Aorta (tissue), 5 donors: ENCODE measurements around the gene EPS15. TPM values are rescaled to one million over a fixed set of nuclear protein-coding genes. Genes with fewer than 3 reads are reported as not detected.

ENCODE experiments used
- ATAC-seq: fragments of 200-7000 bp; cut with Tn5 transposase; one replicate; pipeline ENCODE4 v1.9.1; 2022; ENCODE audit warnings: moderate library complexity; ENCODE audit not compliant: low FRiP score
- DNase-seq, 2 donors: peaks; one replicate each; pipeline ENCODE4 v3.0.0-alpha.2; 2020
- H3K27ac ChIP-seq, 2 donors: one replicate each; pipeline ENCODE4 v1.5.1; 2013; ENCODE audit warnings: low read length in 2 of 2, mild to moderate bottlenecking in 2 of 2, moderate library complexity in 2 of 2, control low read depth in 1 of 2, inconsistent platforms in 1 of 2, low read depth in 1 of 2
- H3K27me3 ChIP-seq, 2 donors: one replicate each; pipeline ENCODE4 v1.6.1; 2013; ENCODE audit warnings: control low read depth in 1 of 2, low read length in 1 of 2, mild to moderate bottlenecking in 1 of 2, moderate library complexity in 1 of 2; ENCODE audit not compliant: insufficient read depth in 2 of 2, control insufficient read depth in 1 of 2
- H3K36me3 ChIP-seq, 2 donors: one replicate each; pipeline ENCODE4 v1.6.1; 2013; ENCODE audit warnings: control low read depth in 1 of 2, low read length in 1 of 2, mild to moderate bottlenecking in 1 of 2; ENCODE audit not compliant: insufficient read depth in 2 of 2, control insufficient read depth in 1 of 2
- H3K4me1 ChIP-seq, 2 donors: one replicate each; pipeline ENCODE4 v1.6.1; 2013; ENCODE audit warnings: low read length in 2 of 2, control low read depth in 1 of 2, mild to moderate bottlenecking in 1 of 2, moderate library complexity in 1 of 2; ENCODE audit not compliant: insufficient read depth in 2 of 2, control insufficient read depth in 1 of 2
- H3K4me3 ChIP-seq, 2 donors: one replicate each; pipeline ENCODE4 v1.5.1; 2013; ENCODE audit warnings: low read length in 2 of 2, control low read depth in 1 of 2, mild to moderate bottlenecking in 1 of 2
- H3K9me3 ChIP-seq: one replicate; pipeline ENCODE4 v1.6.1; 2013; ENCODE audit warnings: mild to moderate bottlenecking, low read length; ENCODE audit not compliant: control insufficient read depth
- WGBS, 2 donors: extraction: QIAGEN DNeasy Blood & Tissue Kit; methylation state at CpG; one replicate each; pipeline ENCODE4 v1.1.7; 2013; 5-methylcytosine and 5-hydroxymethylcytosine counted together
- intact Hi-C, 2 donors: fragments of 100-400 bp; cut with DNase I; formaldehyde crosslinking; loops; one replicate each; pipeline versions ENCODE4 v1.14.2 to v1.15.0; 2022
- polyA plus RNA-seq, 2 donors: library from polyadenylated mRNA; stranded (reverse); fragments of 200-250 nt; gene quantifications; one replicate each; pipeline ENCODE4 v1.2.3, GENCODE V29; 2013
- total RNA-seq, 2 donors: library from RNA; stranded (reverse); fragmentation: NEBNext Ultra II Directional; extraction: Animal tissue kit (Norgen Biotek cat#: 25700); gene quantifications; one replicate each; pipeline ENCODE4 v1.2.1, GENCODE V29; 2021
- donor health status: healthy with polysubstance abuse.
- donor health status: Bipolar disorder and iron deficiency.
- donor health status: DM: no; HTN: no; CAD: no.
- donor health status: DM: no; HTN: no; CAD: no.
- donor health status: DM: yes; HTN: yes; CAD: no.

Gene EPS15
- total and polyA plus RNA-seq, 4 donors, result 24.8 to 121 (median 69.9) TPM

GRCh38 chr1:51317798-51318197 lies 201.3 kb downstream of the EPS15 start:
- WGBS, 2 donors, result 91% methylated on average over 7 of the region's 7 CpGs
- Histone ChIP-seq H3K4me1 (no peaks in the 10 kb centered on the region), H3K27ac (no peak overlapping the region), H3K4me3 (no peak overlapping the region), H3K27me3 (no peaks in the 10 kb centered on the region), H3K9me3 (no peaks in the 10 kb centered on the region), H3K36me3 (no peaks in the 10 kb centered on the region)
- ATAC-seq, result no peak
- DNase-seq, result no peak
- intact Hi-C loops, result no loop called here

- WGBS, 2 donors, result 94 to 95% methylated on average over 4 of the region's 4 CpGs
- ATAC-seq, result no peak
Observed at GRCh38 chr1:51316846-51317120, 202.3 kb downstream of the EPS15 start.

GRCh38 chr1:51316113-51316845 lies 202.8 kb downstream of the EPS15 start:
- no peak overlapping the region for H3K27ac ChIP-seq
- intact Hi-C loops, result no loop called here
- no peaks in the 10 kb centered on the region for H3K4me1 ChIP-seq
- no peaks in the 10 kb centered on the region for H3K36me3 ChIP-seq
- H3K4me3 ChIP-seq, result no peak overlapping the region
- ATAC-seq, result no peak
- no peaks in the 10 kb centered on the region for H3K9me3 ChIP-seq
- H3K27me3 ChIP-seq, result no peaks in the 10 kb centered on the region
- peak in 1 of 2 donors; percentile 43 for DNase-seq
- WGBS, 2 donors, result 92 to 93% methylated on average over 9 of the region's 9 CpGs

More at GRCh38 chr1:51316846-51317120, 202.3 kb downstream of the EPS15 start:
- Histone ChIP-seq H3K4me3 (no peak overlapping the region), H3K27me3 (no peaks in the 10 kb centered on the region), H3K36me3 (no peaks in the 10 kb centered on the region), H3K4me1 (no peaks in the 10 kb centered on the region), H3K27ac (no peak overlapping the region), H3K9me3 (no peaks in the 10 kb centered on the region)
- intact Hi-C loops, result no loop called here
- no peak for DNase-seq

- H3K9me3 ChIP-seq, result no peaks in the 10 kb centered on the region
- no peaks in the 10 kb centered on the region for H3K4me1 ChIP-seq
- H3K4me3 ChIP-seq, result no peak overlapping the region
- no peaks in the 10 kb centered on the region for H3K27me3 ChIP-seq
- DNase-seq (no peak), ATAC-seq (no peak)
- intact Hi-C loops, result no loop called here
- 84 to 85% methylated on average over 3 of the region's 3 CpGs for WGBS, 2 donors
- no peak overlapping the region for H3K27ac ChIP-seq
- H3K36me3 ChIP-seq, result no peaks in the 10 kb centered on the region
Observed at GRCh38 chr1:51314974-51315373, 204.1 kb downstream of the EPS15 start.

- no peak overlapping the region for H3K27ac ChIP-seq
- H3K4me1 ChIP-seq, result no peaks in the 10 kb centered on the region
- intact Hi-C loops, result no loop called here
- 63 to 64% methylated on average over 12 of the region's 12 CpGs for WGBS, 2 donors
- H3K27me3 ChIP-seq, result no peaks in the 10 kb centered on the region
- no peaks in the 10 kb centered on the region for H3K36me3 ChIP-seq
- DNase-seq (peak in 1 of 2 donors; percentile 51), ATAC-seq (peak; percentile 21)
- no peaks in the 10 kb centered on the region for H3K9me3 ChIP-seq
- H3K4me3 ChIP-seq, result no peak overlapping the region
Observed at GRCh38 chr1:51313961-51314777, 204.9 kb downstream of the EPS15 start.

GRCh38 chr1:51313268-51313852 lies 205.7 kb downstream of the EPS15 start:
- no peak for ATAC-seq

GRCh38 chr1:51312718-51313117 lies 206.3 kb downstream of the EPS15 start:
- Histone ChIP-seq H3K4me1 (no peaks in the 10 kb centered on the region), H3K27ac (no peak overlapping the region), H3K9me3 (no peaks in the 10 kb centered on the region), H3K36me3 (no peaks in the 10 kb centered on the region), H3K27me3 (no peaks in the 10 kb centered on the region), H3K4me3 (no peak overlapping the region)
- WGBS, 2 donors, result 83 to 85% methylated on average over 4 of the region's 4 CpGs
- intact Hi-C loops, result no loop called here
- DNase-seq (no peak), ATAC-seq (no peak)

More at GRCh38 chr1:51313268-51313852, 205.7 kb downstream of the EPS15 start:
- DNase-seq, result no peak
- Histone ChIP-seq H3K27me3 (no peaks in the 10 kb centered on the region), H3K4me1 (no peaks in the 10 kb centered on the region), H3K4me3 (no peak overlapping the region), H3K27ac (no peak overlapping the region), H3K36me3 (no peaks in the 10 kb centered on the region), H3K9me3 (no peaks in the 10 kb centered on the region)
- WGBS, 2 donors, result 94 to 97% methylated on average over 5 of the region's 5 CpGs
- intact Hi-C loops, result no loop called here

- H3K4me3 ChIP-seq, result no peak overlapping the region
- H3K4me1 ChIP-seq, result no peaks in the 10 kb centered on the region
- no peaks in the 10 kb centered on the region for H3K36me3 ChIP-seq
- DNase-seq, result no peak
- H3K27me3 ChIP-seq, result no peaks in the 10 kb centered on the region
- ATAC-seq, result no peak
- WGBS, 2 donors, result 96% methylated on average over 5 of the region's 5 CpGs
- no peak overlapping the region for H3K27ac ChIP-seq
- H3K9me3 ChIP-seq, result no peaks in the 10 kb centered on the region
- intact Hi-C loops, result no loop called here
Observed at GRCh38 chr1:51311826-51312225, 207.2 kb downstream of the EPS15 start.
